HTERT RPE-1 (cell line): ENCODE measurements around the gene MSL3B.

Experiments
- in situ Hi-C: fragments of 300-500 bp; cut with MboI; formaldehyde crosslinking; loops from 4 replicates; pipeline ENCODE4 v1.14.3; 2020; ENCODE audit warnings: low sequenced_read_pairs

Gene MSL3B

GRCh38 chr2:233818639-233819621 lies 49.3 kb downstream of the MSL3B start:
- in situ Hi-C loops: no loop called here

- in situ Hi-C loops: no loop called here
Observed at GRCh38 chr2:233817995-233818638, 50.1 kb downstream of the MSL3B start.

DNA sequence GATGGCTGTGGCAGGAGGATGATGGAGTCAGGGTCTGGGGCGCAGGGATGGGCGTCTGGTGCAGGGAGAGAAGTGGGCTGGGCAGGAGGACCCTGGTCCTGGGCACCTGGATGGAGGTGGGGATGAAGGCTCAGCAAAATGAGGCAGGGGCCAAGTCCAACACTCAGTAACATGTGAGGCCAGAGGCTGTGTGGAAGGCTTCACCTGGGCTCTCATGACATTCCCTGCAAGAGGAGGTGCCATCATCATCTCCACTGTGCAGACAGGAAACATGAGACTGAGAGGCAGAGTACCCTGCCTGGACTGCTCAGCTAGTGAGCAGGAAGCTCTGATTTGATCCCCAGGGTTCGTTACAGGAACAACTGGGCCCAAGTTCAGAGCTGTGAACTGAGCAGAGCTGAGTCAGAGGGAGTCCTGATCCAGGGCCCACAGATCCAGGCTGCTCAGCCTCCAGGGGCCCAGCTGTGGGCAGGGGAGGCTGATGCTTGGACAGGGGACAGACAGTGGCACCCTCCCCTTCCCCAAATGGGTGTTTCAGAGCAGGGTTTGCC lies 50.8 kb downstream of the MSL3B start:
- in situ Hi-C loops: no loop called here

- in situ Hi-C loops: no loop called here
Observed at GRCh38 chr2:233816771-233817170, 51.4 kb downstream of the MSL3B start.

DNA sequence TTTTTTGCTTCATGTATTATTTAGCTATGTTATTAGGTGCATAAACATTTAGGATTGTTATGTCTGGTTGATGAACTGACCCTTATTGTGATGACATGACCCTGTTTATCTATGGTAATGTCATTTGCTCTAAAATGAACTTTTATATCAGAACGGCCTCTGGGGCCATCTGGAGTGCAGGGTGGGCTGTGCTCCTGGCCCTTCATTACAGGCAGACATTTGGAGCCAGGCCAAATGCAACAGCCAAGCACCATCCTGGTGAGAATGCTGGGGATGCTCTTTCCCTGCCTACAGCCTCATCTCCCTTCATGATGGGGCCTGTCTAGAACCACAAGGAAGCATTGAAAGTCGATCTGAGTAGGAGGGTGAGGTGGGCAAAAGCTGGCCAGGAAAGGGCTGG lies 51.9 kb downstream of the MSL3B start:
- in situ Hi-C loops: no loop called here

DNA sequence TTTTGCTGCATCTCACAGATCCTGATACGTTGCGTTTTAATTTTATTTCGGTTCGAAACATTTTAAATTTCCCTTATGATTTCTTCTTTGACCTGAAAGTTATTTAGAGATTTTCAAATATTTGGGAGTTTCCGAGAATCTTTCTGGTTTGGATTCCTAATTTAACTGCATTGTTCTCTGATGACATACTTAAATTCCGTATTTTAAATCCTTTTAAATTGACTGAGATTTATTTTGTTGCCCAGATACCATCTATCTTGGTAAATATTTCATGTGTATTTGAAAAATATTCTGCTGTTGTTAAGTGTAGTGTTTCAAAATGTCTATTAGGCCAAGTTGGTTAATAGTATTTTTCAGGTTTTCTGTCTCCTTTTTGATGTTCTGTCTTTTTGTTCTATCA lies 52.3 kb downstream of the MSL3B start:
- in situ Hi-C loops: no loop called here
